NCI-H748 (cell line): Measurements from ENCODE around the gene SRRM4.

Experiments used
- DNase-seq: peaks from one replicate; lab custom pipeline; 2025; ENCODE audit not compliant: unreplicated experiment; lab: John Stamatoyannopoulos, UW

The SRRM4 gene

DNA sequence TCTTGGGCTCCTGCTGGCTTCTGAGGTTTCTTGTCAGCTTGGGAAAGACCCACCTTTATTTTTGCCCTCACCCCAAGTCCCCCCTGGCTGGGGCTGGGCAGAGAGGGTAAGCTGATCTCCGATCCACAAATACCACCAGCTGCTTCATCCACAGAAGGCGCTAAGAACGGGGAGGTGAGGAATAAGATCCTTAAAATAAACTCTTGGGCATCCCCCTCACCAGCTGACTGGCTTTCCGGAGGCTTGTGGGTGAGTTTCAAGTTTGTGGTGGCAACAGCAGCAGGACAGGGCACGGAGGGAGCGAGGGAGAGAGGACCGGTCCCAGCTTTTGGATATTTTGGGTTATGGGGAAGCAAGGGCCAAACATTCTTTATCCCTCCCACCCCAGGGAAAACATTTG lies 176.6 kb downstream of the SRRM4 start:
- no peak for DNase-seq

- DNase-seq = no peak
Observed at GRCh38 chr12:119158402-119158801, 177.1 kb downstream of the SRRM4 start.

DNA sequence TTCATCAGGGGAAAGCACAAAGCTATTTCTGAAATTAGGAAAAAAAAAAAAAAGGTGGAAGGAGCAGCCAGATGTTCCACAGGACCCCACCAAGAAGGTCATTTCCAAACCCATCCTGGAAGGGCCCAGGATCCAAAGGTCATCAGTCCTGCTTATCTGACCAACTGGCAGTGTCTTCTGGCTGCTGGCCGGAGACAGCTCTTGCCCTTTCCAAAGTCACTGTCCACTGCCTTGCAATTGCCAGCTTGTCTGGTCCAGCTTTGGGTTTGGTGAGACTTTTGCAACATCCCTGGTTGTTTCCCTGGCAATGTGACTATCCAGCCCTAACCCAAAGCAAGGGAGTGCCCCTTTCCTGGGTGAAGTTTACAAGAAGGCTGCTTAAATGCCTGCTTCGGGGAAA lies 178.5 kb downstream of the SRRM4 start:
- DNase-seq = no peak

- no peak for DNase-seq
Observed at GRCh38 chr12:119167902-119168301, 186.6 kb downstream of the SRRM4 start.

GRCh38 chr12:119168721-119169120 lies 187.4 kb downstream of the SRRM4 start:
- no peak for DNase-seq

GRCh38 chr12:119169150-119169549 lies 187.8 kb downstream of the SRRM4 start:
- DNase-seq = no peak

- no peak for DNase-seq
Observed at GRCh38 chr12:119171291-119171690, 189.9 kb downstream of the SRRM4 start.

GRCh38 chr12:119171691-119172425 lies 190.5 kb downstream of the SRRM4 start:
- DNase-seq = no peak

DNA sequence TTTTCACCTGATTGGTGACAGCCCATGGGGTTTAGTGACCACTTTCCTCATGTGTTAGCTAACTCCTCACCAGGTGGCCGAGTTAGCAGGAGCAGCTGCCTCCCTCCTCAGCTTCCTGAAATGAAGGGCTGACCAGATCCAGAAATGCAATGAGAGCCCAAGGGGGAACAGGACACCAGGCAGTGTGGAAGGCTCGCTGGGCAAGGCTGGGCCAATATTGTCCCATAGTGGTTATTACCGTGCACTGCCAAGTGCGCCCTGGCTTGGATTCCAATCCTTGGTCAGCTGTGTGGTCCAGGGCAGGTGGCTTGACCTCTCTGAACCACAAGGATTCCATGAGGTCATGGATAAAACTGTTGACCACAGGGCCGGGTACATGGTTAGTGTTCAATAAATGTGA lies 193.7 kb downstream of the SRRM4 start:
- no peak for DNase-seq

DNA sequence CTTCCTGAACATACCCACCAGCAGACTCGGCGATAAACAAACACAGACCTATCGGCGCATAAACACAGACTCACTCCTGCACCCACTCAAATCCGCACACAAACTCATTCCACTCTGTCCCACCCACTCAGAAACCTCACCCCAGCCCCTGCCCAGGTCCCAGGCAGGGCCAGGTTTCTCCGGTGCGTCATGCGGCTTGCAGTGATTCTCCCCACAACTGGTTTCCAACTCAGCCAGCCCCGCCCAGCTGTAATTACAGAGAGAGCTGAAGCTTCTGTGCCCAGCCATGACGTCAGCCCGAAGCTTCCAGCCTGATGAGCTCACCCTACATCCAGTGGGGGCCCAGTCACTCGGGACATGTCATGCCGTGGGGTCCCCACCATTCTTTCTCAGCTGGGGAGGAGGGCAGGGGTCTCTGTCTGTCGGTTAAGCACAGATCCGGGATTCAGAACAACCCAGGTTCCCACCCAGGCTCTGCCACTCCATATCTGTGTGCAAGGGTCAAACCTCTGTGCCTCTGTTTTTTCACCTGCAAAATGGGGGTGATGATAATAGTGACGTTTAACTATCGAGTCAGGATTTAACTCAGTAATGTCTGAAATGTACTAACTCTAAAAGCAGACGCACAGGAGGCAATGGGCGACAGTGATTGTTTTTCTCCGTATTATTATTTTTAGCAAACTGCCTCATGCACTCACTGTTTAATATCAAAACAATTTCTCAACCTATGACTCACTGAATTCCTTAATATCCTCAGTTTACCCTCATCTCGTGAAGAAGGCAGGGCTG lies 195.1 kb downstream of the SRRM4 start:
- DNase-seq = peak; percentile 92

DNA sequence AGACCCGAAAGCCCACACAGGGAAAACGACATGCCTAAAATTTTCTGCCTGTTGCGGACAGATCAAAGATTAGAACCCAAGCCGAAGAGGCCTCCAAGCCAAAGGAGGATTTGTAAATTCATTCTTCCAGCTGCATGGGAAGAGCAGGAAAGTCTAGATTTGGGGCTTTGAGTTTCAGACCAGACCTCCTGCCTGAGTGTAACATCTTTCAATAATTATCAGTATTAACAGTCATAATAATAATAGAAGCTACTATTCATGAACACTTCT lies 195.7 kb downstream of the SRRM4 start:
- no peak for DNase-seq

- DNase-seq = no peak
Observed at GRCh38 chr12:119177724-119178380, 196.5 kb downstream of the SRRM4 start.

GRCh38 chr12:119178544-119179334 lies 197.4 kb downstream of the SRRM4 start, which contains the start of gene HSPB8:
Gene HSPB8, plus strand, starts transcription at chr12:119178931. Its CDS starts 382 bp downstream, at chr12:119179313.
- DNase-seq = peak; percentile 65

GRCh38 chr12:119179335-119180021 lies 198.1 kb downstream of the SRRM4 start:
- DNase-seq = no peak

DNA sequence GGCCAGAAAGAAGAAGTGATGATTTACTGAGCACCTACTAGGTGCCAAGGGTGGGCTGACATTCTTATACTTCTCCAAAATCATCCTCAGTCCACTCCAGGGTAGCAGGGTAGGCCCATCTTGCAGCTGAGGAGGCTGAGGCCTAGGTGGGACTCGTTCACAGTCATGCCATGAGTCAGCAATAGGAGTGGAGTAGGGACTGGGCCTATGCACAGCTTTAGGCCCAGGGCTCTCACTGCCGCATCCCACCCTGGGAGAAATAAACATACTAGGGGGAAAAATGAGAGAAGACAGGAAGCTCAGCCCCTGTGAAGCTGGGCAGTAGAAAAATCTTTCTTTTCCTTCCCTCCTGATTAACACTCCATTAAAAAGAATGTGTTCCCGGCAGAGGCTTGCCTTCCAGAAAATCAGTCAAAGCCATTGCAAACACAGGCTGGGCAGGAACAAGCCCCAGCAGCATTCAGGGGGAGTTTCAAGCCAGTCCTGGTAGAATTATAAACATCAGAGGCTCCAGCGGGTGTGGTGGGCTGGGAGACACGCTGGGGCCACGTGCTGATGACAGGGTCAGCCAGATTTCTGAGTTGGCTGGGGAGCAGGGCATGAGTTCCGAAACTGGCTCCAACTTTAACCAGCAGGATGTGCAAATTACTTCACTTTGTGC lies 199.2 kb downstream of the SRRM4 start:
- no peak for DNase-seq

- no peak for DNase-seq
Observed at GRCh38 chr12:119181202-119181601, 199.9 kb downstream of the SRRM4 start.

DNA sequence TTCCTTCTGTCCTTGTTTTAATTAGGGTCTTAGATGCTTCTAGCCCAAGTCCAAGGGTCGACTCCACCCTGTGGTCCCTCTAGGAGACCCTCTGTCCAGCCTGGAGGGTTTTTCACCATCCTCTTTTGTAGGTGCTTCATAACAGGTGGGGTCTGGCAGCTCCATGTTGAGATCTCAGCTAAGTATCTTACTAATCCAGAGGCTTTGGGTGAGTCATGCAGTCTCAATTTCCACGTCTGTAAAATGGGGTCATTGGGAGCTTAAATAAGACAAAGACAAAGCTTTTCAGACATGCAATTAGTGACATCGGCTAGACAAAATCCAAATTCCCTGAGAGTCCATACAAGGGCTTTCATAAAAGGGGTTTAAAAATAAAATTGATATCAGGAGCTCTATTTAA lies 200.6 kb downstream of the SRRM4 start:
- no peak for DNase-seq

DNA sequence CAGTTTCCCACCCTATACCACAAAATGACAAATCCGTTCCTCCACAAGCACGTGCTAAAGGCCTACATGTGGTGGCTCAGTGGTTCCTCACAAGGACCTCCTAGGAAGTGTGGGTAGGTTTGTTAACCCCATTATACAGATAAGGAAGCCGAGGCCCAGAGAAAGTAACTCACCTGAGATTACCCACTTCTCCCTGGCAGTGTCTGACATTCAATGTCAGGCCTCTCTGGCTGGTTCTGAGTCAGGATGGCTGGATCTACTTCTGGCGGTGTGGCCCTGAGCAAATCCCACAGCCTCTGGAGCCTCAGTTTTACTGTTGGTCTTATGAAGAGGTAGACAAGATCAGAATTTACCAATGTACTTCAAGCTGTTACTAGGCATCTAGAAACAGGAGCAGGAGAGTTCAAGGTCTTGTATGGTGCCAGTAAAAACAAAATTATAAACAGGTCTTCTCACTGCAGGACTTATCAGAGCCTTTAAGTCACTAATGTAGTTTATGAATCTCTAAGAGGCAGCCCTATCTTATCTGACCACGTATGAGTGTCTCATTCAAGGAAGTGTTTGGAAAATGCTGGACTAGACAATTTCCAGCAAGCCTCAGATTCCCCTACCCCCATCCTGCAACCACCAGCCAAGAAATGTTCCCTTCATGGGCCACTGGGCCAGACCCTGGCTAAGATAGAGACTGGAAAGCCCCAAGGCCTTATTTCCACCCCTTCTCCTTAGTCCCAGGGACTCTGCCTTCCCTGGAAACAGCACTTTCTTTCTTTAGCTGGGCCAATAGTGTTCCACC lies 201.6 kb downstream of the SRRM4 start:
- DNase-seq = no peak

- no peak for DNase-seq
Observed at GRCh38 chr12:119183942-119184695, 202.8 kb downstream of the SRRM4 start.
